Measurements from ENCODE around the gene PKP4.
"Not testable (repeated sequence)": the region's sequence is repeated elsewhere in the genome, so short reads cannot be mapped to it uniquely, and the experiment has no call there.

The PKP4 gene

GRCh38 chr2:158691619-158692018, 234.9 kb downstream of the PKP4 start:
- no peak for DNase-seq (ENCODE audit: extremely low spot score)
- TF ChIP-seq BHLHE40 (IDR thresholded peaks at IDR 0.05; ENCODE audit: borderline replicate concordance) (no peak), PKNOX1 (IDR thresholded peaks at IDR 0.05) (no peak)
- ChIA-PET CTCF (no interaction called here), POLR2A (no interaction called here)

- DNase-seq (ENCODE audit: extremely low spot score), result no peak
- TF ChIP-seq BHLHE40 (IDR thresholded peaks at IDR 0.05; ENCODE audit: borderline replicate concordance) (no peak), L3MBTL2 (conservative IDR thresholded peaks at IDR 0.05) (no peak), FOXM1 (IDR thresholded peaks at IDR 0.05; ENCODE audit: borderline replicate concordance) (no peak), TARDBP (IDR thresholded peaks at IDR 0.05) (no peak), ZNF384 (IDR thresholded peaks at IDR 0.05) (no peak), NFRKB (IDR thresholded peaks at IDR 0.05) (no peak), HDGF (IDR thresholded peaks at IDR 0.05; ENCODE audit: borderline replicate concordance) (no peak), SUZ12 (IDR thresholded peaks at IDR 0.05) (no peak), SP1 (IDR thresholded peaks at IDR 0.05) (no peak), LEF1 (IDR thresholded peaks at IDR 0.05; ENCODE audit: borderline replicate concordance) (no peak)
- CTCF ChIA-PET, result no interaction called here
- POLR2A ChIA-PET, result no interaction called here
Measured at GRCh38 chr2:158692372-158693103, 235.8 kb downstream of the PKP4 start.

- TF ChIP-seq TARDBP (IDR thresholded peaks at IDR 0.05) (no peak), ARNT (IDR thresholded peaks at IDR 0.05) (no peak), FOXA1 (IDR thresholded peaks at IDR 0.05) (no peak), L3MBTL2 (conservative IDR thresholded peaks at IDR 0.05) (no peak), CTBP1 (IDR thresholded peaks at IDR 0.05; ENCODE audit: borderline replicate concordance) (no peak)
- ChIA-PET CTCF (no interaction called here), POLR2A (no interaction called here)
- no peak for DNase-seq (ENCODE audit: extremely low spot score)
Measured at GRCh38 chr2:158693476-158693875, 236.7 kb downstream of the PKP4 start.

- ChIA-PET CTCF (no interaction called here), POLR2A (no interaction called here)
- TF ChIP-seq PKNOX1 (IDR thresholded peaks at IDR 0.05) (no peak), SUZ12 (IDR thresholded peaks at IDR 0.05) (no peak), ELF4 (IDR thresholded peaks at IDR 0.05) (no peak), ARNT (IDR thresholded peaks at IDR 0.05) (no peak), FOXK2 (IDR thresholded peaks at IDR 0.05) (no peak), L3MBTL2 (conservative IDR thresholded peaks at IDR 0.05) (no peak), FOXM1 (IDR thresholded peaks at IDR 0.05; ENCODE audit: borderline replicate concordance) (no peak), NFRKB (IDR thresholded peaks at IDR 0.05) (no peak)
- DNase-seq (ENCODE audit: extremely low spot score), result no peak
Measured at GRCh38 chr2:158695305-158695704, 238.6 kb downstream of the PKP4 start.

- POLR2A ChIA-PET; DNase-seq (ENCODE audit: extremely low spot score); CTCF ChIA-PET: not testable (repeated sequence)
Measured at GRCh38 chr2:158695744-158696143, 239.0 kb downstream of the PKP4 start.

GRCh38 chr2:158699323-158699722, 242.6 kb downstream of the PKP4 start:
- POLR2A ChIA-PET, result no interaction called here
- no peak for DNase-seq (ENCODE audit: extremely low spot score)
- TF ChIP-seq FOXM1 (IDR thresholded peaks at IDR 0.05; ENCODE audit: borderline replicate concordance) (no peak), FOXK2 (IDR thresholded peaks at IDR 0.05) (no peak), PKNOX1 (IDR thresholded peaks at IDR 0.05) (no peak)
- CTCF ChIA-PET, result no interaction called here

- POLR2A ChIA-PET, result no interaction called here
Measured at GRCh38 chr2:158701101-158701500, 244.3 kb downstream of the PKP4 start.

More at GRCh38 chr2:158701101-158701500, 244.3 kb downstream of the PKP4 start:
- DNase-seq (ENCODE audit: extremely low spot score), result no peak
- TF ChIP-seq L3MBTL2 (conservative IDR thresholded peaks at IDR 0.05) (no peak), PKNOX1 (IDR thresholded peaks at IDR 0.05) (no peak)
- CTCF ChIA-PET, result no interaction called here
